Lower lobe of right lung (tissue), 2 donors: Measurements from ENCODE around the gene TEX14. TPM values are rescaled to one million over a fixed set of nuclear protein-coding genes. Genes with fewer than 3 reads are reported as not detected.

Source experiments
- ATAC-seq, 2 donors: fragments of 200-7000 bp; cut with Tn5 transposase; one replicate each; pipeline ENCODE4 v1.9.1; 2020 to 2022; ENCODE audit warnings: mild to moderate bottlenecking in 2 of 2, moderate library complexity in 2 of 2
- DNase-seq: peaks from one replicate; pipeline ENCODE4 v3.0.0-alpha.2; 2020
- H3K27ac ChIP-seq: fragments of 200-600 bp; one replicate; pipeline ENCODE4 v1.8.0; 2022
- H3K27me3 ChIP-seq: fragments of 200-600 bp; one replicate; pipeline ENCODE4 v1.8.0; 2022; ENCODE audit warnings: low read depth
- H3K36me3 ChIP-seq: fragments of 200-600 bp; one replicate; pipeline ENCODE4 v1.8.0; 2022; ENCODE audit warnings: mild to moderate bottlenecking
- H3K4me1 ChIP-seq: fragments of 200-600 bp; one replicate; pipeline ENCODE4 v1.8.0; 2022
- H3K4me3 ChIP-seq: fragments of 200-600 bp; one replicate; pipeline ENCODE4 v1.8.0; 2022; ENCODE audit warnings: mild to moderate bottlenecking
- H3K9me3 ChIP-seq: fragments of 200-600 bp; one replicate; pipeline ENCODE4 v1.8.0; 2022
- CTCF ChIP-seq: fragments of 200-600 bp; IDR thresholded peaks from one replicate; pipeline ENCODE4 v1.8.0; 2022; ENCODE audit warnings: antibody characterized with exemption, mild to moderate bottlenecking
- intact Hi-C: fragments of 100-400 bp; cut with DNase I; formaldehyde crosslinking; loops from one replicate; pipeline ENCODE4 v1.11.0; 2022
- total RNA-seq: library from RNA; stranded (reverse); fragmentation: NEBNext Ultra II Directional; extraction: Animal tissue kit (Norgen Biotek cat#: 25700); gene quantifications from one replicate; pipeline ENCODE4 v1.2.1, GENCODE V29; 2021
- donor health status: DM: no; HTN: yes; CAD: no; lungs with severe emphysema.

The TEX14 gene
- total RNA-seq, 1 donor from 2014 or later: 6.8 TPM

- TF ChIP-seq CTCF: no peak
- DNase-seq: no peak
- Histone ChIP-seq H3K27me3 (no peaks in the 10 kb centered on the region), H3K4me1 (no peaks in the 10 kb centered on the region), H3K4me3 (no peak overlapping the region), H3K9me3 (no peaks in the 10 kb centered on the region), H3K36me3 (no peaks in the 10 kb centered on the region), H3K27ac (no peak overlapping the region)
- intact Hi-C loops: no loop called here
- no peak for ATAC-seq
Measured at GRCh38 chr17:58591455-58591854, 100.4 kb downstream of the TEX14 start.

GRCh38 chr17:58590377-58590776 lies 101.5 kb downstream of the TEX14 start:
- Histone ChIP-seq H3K9me3 (no peaks in the 10 kb centered on the region), H3K4me3 (no peak overlapping the region), H3K36me3 (no peaks in the 10 kb centered on the region), H3K4me1 (no peaks in the 10 kb centered on the region), H3K27me3 (no peaks in the 10 kb centered on the region), H3K27ac (no peak overlapping the region)
- no peak for TF ChIP-seq CTCF
- intact Hi-C loops: no loop called here
- DNase-seq (no peak), ATAC-seq (no peak)

GRCh38 chr17:58587713-58588117 lies 104.1 kb downstream of the TEX14 start:
- ATAC-seq (peak; percentile 87), DNase-seq (peak; percentile 61)
- intact Hi-C loops: no loop called here
- Histone ChIP-seq H3K4me3 (no peak overlapping the region), H3K36me3 (no peaks in the 10 kb centered on the region), H3K9me3 (no peaks in the 10 kb centered on the region), H3K27ac (no peak overlapping the region), H3K27me3 (no peaks in the 10 kb centered on the region), H3K4me1 (no peaks in the 10 kb centered on the region)
- TF ChIP-seq CTCF: peak; percentile 91

GRCh38 chr17:58586009-58586644 lies 105.7 kb downstream of the TEX14 start:
- Histone ChIP-seq H3K27ac (no peak overlapping the region), H3K27me3 (no peaks in the 10 kb centered on the region), H3K36me3 (no peaks in the 10 kb centered on the region), H3K4me3 (no peak overlapping the region), H3K4me1 (no peaks in the 10 kb centered on the region), H3K9me3 (no peaks in the 10 kb centered on the region)
- no peak for ATAC-seq
- no peak for TF ChIP-seq CTCF
- intact Hi-C loops: no loop called here
- DNase-seq: no peak

- no peak for DNase-seq
- TF ChIP-seq CTCF: no peak
- Histone ChIP-seq H3K4me3 (no peak overlapping the region), H3K27me3 (no peaks in the 10 kb centered on the region), H3K9me3 (no peaks in the 10 kb centered on the region), H3K27ac (no peak overlapping the region), H3K4me1 (no peaks in the 10 kb centered on the region), H3K36me3 (no peaks in the 10 kb centered on the region)
- intact Hi-C loops: no loop called here
- no peak for ATAC-seq
Measured at GRCh38 chr17:58585554-58585953, 106.3 kb downstream of the TEX14 start.
